Neuronal stem cell (in vitro differentiated cells): ENCODE data around the gene MARK4.

Source experiments
- DNase-seq: peaks from one replicate; pipeline ENCODE4 v3.0.0-alpha.2; 2013; ENCODE audit warnings: low spot score
- H2AFZ ChIP-seq: one replicate; pipeline ENCODE4 v1.6.1; 2013; ENCODE audit warnings: mild to moderate bottlenecking, low read length, inconsistent platforms
- H2AK5ac ChIP-seq: 2 replicates; pipeline ENCODE4 v1.6.1; 2013; ENCODE audit warnings: low read depth, mild to moderate bottlenecking, inconsistent platforms, low read length, moderate library complexity, mixed read lengths
- H2BK120ac ChIP-seq: 2 replicates; pipeline ENCODE4 v1.6.1; 2013; ENCODE audit warnings: low read depth, mild to moderate bottlenecking, inconsistent platforms, low read length, moderate library complexity, mixed read lengths
- H2BK12ac ChIP-seq: one replicate; pipeline ENCODE4 v1.6.1; 2013; ENCODE audit warnings: low read length, inconsistent platforms
- H2BK15ac ChIP-seq: 2 replicates; pipeline ENCODE4 v1.6.1; 2013; ENCODE audit warnings: mild to moderate bottlenecking, low read length, inconsistent platforms, mixed read lengths
- H2BK5ac ChIP-seq: one replicate; pipeline ENCODE4 v1.6.1; 2013; ENCODE audit warnings: inconsistent platforms, mild to moderate bottlenecking, low read length, moderate library complexity
- H3K14ac ChIP-seq: one replicate; pipeline ENCODE4 v1.6.1; 2013; ENCODE audit warnings: low read length, inconsistent platforms
- H3K18ac ChIP-seq: 2 replicates; pipeline ENCODE4 v1.6.1; 2013; ENCODE audit warnings: low read length, inconsistent platforms
- H3K23ac ChIP-seq: 2 replicates; pipeline ENCODE4 v1.6.1; 2013; ENCODE audit warnings: low read depth, mild to moderate bottlenecking, mixed read lengths, low read length, inconsistent platforms; ENCODE audit not compliant: poor library complexity
- H3K27ac ChIP-seq: replicated peaks from 3 replicates; pipeline ENCODE4 v1.5.1; 2013; ENCODE audit warnings: low read length, inconsistent platforms
- H3K27me3 ChIP-seq, 3 experiments: 2 replicates each; pipeline ENCODE4 v1.6.1; 2013; ENCODE audit warnings: low read length in 3 of 3, mild to moderate bottlenecking in 2 of 3, inconsistent platforms in 1 of 3, low read depth in 1 of 3, mixed read lengths in 1 of 3, moderate library complexity in 1 of 3; ENCODE audit not compliant: control insufficient read depth in 3 of 3, insufficient read depth in 3 of 3
- H3K36me3 ChIP-seq, 2 donors: replicated peaks in 1 of 2; 2 replicates each; pipeline ENCODE4 v1.6.1; 2013; ENCODE audit warnings: low read length in 2 of 2; ENCODE audit not compliant: control insufficient read depth in 2 of 2, insufficient read depth in 2 of 2
- H3K4ac ChIP-seq: 2 replicates; pipeline ENCODE4 v1.6.1; 2013; ENCODE audit warnings: inconsistent platforms, mild to moderate bottlenecking, low read length, moderate library complexity
- H3K4me1 ChIP-seq, 2 donors: 1 replicate in 1 of 2; 2 replicates in 1 of 2; pipeline ENCODE4 v1.6.1; 2013; ENCODE audit warnings: low read length in 2 of 2, low read depth in 1 of 2; ENCODE audit not compliant: control insufficient read depth in 2 of 2, insufficient read depth in 1 of 2
- H3K4me2 ChIP-seq: one replicate; pipeline ENCODE4 v1.6.1; 2013; ENCODE audit warnings: mild to moderate bottlenecking, low read length, inconsistent platforms; ENCODE audit not compliant: insufficient read depth, poor library complexity, severe bottlenecking
- H3K4me3 ChIP-seq, 2 donors: 2 replicates each; pipeline ENCODE4 v1.5.1; 2013; ENCODE audit warnings: low read length in 2 of 2, mild to moderate bottlenecking in 2 of 2, inconsistent platforms in 1 of 2, moderate library complexity in 1 of 2
- H3K79me1 ChIP-seq: one replicate; pipeline ENCODE4 v1.6.1; 2013; ENCODE audit warnings: low read depth, mild to moderate bottlenecking, inconsistent platforms, low read length, moderate library complexity
- H3K9ac ChIP-seq: one replicate; pipeline ENCODE4 v1.6.1; 2013; ENCODE audit warnings: mild to moderate bottlenecking, low read depth, low read length, inconsistent platforms; ENCODE audit not compliant: poor library complexity
- H3K9me3 ChIP-seq, 2 donors: replicated peaks in 1 of 2; 2 replicates each; pipeline versions ENCODE3 to v1.6.1; 2013; ENCODE audit warnings: low read length in 2 of 2, mild to moderate bottlenecking in 2 of 2, inconsistent platforms in 1 of 2, low read depth in 1 of 2, mixed read lengths in 1 of 2, moderate library complexity in 1 of 2; ENCODE audit not compliant: control insufficient read depth in 2 of 2, insufficient read depth in 1 of 2
- H4K8ac ChIP-seq: one replicate; pipeline ENCODE4 v1.6.1; 2013; ENCODE audit warnings: low read depth, mild to moderate bottlenecking, inconsistent platforms, low read length, moderate library complexity
- H4K91ac ChIP-seq: one replicate; pipeline ENCODE4 v1.6.1; 2013; ENCODE audit warnings: low read length, low read depth, mild to moderate bottlenecking, inconsistent platforms; ENCODE audit not compliant: poor library complexity
- WGBS, 2 donors: extraction: QIAGEN DNeasy Blood & Tissue Kit; methylation state at CpG; one replicate each; pipeline ENCODE4 v1.1.7; 2013; ENCODE audit warnings: missing lambda C conversion rate in 2 of 2, mixed read lengths in 1 of 2; ENCODE audit not compliant: insufficient read length in 2 of 2, insufficient replicate concordance in 1 of 2; ENCODE audit errors: extremely low coverage in 2 of 2; 5-methylcytosine and 5-hydroxymethylcytosine counted together

Gene MARK4

GRCh38 chr19:45344621-45345505 is 93.8 kb downstream of the MARK4 start:
- Histone ChIP-seq H2BK12ac (no peak overlapping the region), H3K9me3 (peaks cover 0 to 3% of the 10 kb centered on the region in 2 donors), H3K14ac (no peak overlapping the region), H2AFZ (no peak overlapping the region), H3K27me3 (peaks cover 5 to 54% (median 30%) of the 10 kb centered on the region in 3 experiments), H3K36me3 (peaks cover 3 to 6% of the 10 kb centered on the region in 2 donors), H3K18ac (no peak overlapping the region), H3K4me2 (no peak overlapping the region), H3K23ac (no peak overlapping the region), H3K4ac (no peak overlapping the region), H3K4me3 (no peak overlapping the region), H2BK5ac (no peak overlapping the region), H3K27ac (no peak overlapping the region), H3K4me1 (peaks cover 0 to 6% of the 10 kb centered on the region in 2 donors), H3K9ac (no peak overlapping the region), H2BK120ac (no peak overlapping the region), H4K8ac (no peak overlapping the region), H2BK15ac (no peak overlapping the region), H3K79me1 (no peaks in the 10 kb centered on the region), H4K91ac (no peak overlapping the region), H2AK5ac (no peak overlapping the region)
- no peak for DNase-seq
- WGBS, 2 donors, result no CpG with 5 or more reads among the region's 15 CpGs

GRCh38 chr19:45345506-45345860 is 94.4 kb downstream of the MARK4 start:
- no peak overlapping the region for H3K4me2 ChIP-seq
- no peak overlapping the region for H3K4ac ChIP-seq
- H3K23ac ChIP-seq, result peak overlapping the region; percentile 59
- no peak overlapping the region for H2BK5ac ChIP-seq
- no CpG with 5 or more reads among the region's 15 CpGs for WGBS, 2 donors
- H3K27me3 ChIP-seq, result peaks cover 5 to 49% (median 24%) of the 10 kb centered on the region in 3 experiments
- H4K8ac ChIP-seq, result no peak overlapping the region
- no peak overlapping the region for H2AFZ ChIP-seq
- H3K14ac ChIP-seq, result peak overlapping the region; percentile 50
- peaks cover 3 to 12% of the 10 kb centered on the region in 2 donors for H3K36me3 ChIP-seq
- peaks cover 0 to 6% of the 10 kb centered on the region in 2 donors for H3K4me1 ChIP-seq
- peak overlapping the region; percentile 31 for H2AK5ac ChIP-seq
- H3K9ac ChIP-seq, result no peak overlapping the region
- H2BK12ac ChIP-seq, result peak overlapping the region; percentile 17
- H3K27ac ChIP-seq, result no peak overlapping the region
- no peak overlapping the region for H4K91ac ChIP-seq
- H3K79me1 ChIP-seq, result no peaks in the 10 kb centered on the region
- H2BK120ac ChIP-seq, result no peak overlapping the region
- no peak overlapping the region for H2BK15ac ChIP-seq
- no peak overlapping the region for H3K4me3 ChIP-seq
- no peak for DNase-seq
- peak overlapping the region; percentile 42 for H3K18ac ChIP-seq
- H3K9me3 ChIP-seq, result peaks cover 0 to 3% of the 10 kb centered on the region in 2 donors

GRCh38 chr19:45346449-45346848 is 95.4 kb downstream of the MARK4 start:
- H4K91ac ChIP-seq, result no peak overlapping the region
- H3K4me3 ChIP-seq, result no peak overlapping the region
- peaks cover 0 to 6% of the 10 kb centered on the region in 2 donors for H3K4me1 ChIP-seq
- no peak overlapping the region for H2AK5ac ChIP-seq
- H3K9me3 ChIP-seq, result peaks cover 0 to 1% of the 10 kb centered on the region in 2 donors
- no peak overlapping the region for H2BK15ac ChIP-seq
- H3K79me1 ChIP-seq, result no peaks in the 10 kb centered on the region
- no peak overlapping the region for H3K4ac ChIP-seq
- H3K18ac ChIP-seq, result peak overlapping the region; percentile 85
- peak overlapping the region; percentile 41 for H2BK120ac ChIP-seq
- no peak overlapping the region for H3K27ac ChIP-seq
- H3K36me3 ChIP-seq, result peaks cover 9 to 21% of the 10 kb centered on the region in 2 donors
- H3K14ac ChIP-seq, result peak overlapping the region; percentile 90
- peaks cover 0 to 40% (median 15%) of the 10 kb centered on the region in 3 experiments for H3K27me3 ChIP-seq
- no peak overlapping the region for H3K4me2 ChIP-seq
- H2BK5ac ChIP-seq, result no peak overlapping the region
- no peak overlapping the region for H4K8ac ChIP-seq
- H2BK12ac ChIP-seq, result peak overlapping the region; percentile 90
- no peak for DNase-seq
- H3K23ac ChIP-seq, result peak overlapping the region; percentile 52
- H2AFZ ChIP-seq, result no peak overlapping the region
- peak overlapping the region; percentile 63 for H3K9ac ChIP-seq
- no CpG with 5 or more reads among the region's 27 CpGs for WGBS, 2 donors
